Stomach (tissue), 4 donors: ENCODE results near the gene PTCHD4.

Experiments
- CTCF ChIP-seq, 7 experiments: fragments of 450-650 bp in 4 of 7; fragments of 200-600 bp in 3 of 7; sonication (generic) in 3 of 7; IDR thresholded peaks; one replicate each; pipeline ENCODE4 v1.5.1; 2016 to 2019; ENCODE audit warnings: antibody characterized with exemption in 7 of 7, control low read depth in 2 of 7, mild to moderate bottlenecking in 1 of 7
- POLR2AphosphoS5 ChIP-seq, 3 donors: sonication (generic); formaldehyde crosslinking; IDR thresholded peaks; one replicate each; pipeline ENCODE4 v1.6.1; 2016; ENCODE audit warnings: antibody characterized with exemption in 3 of 3

- no peak for TF ChIP-seq CTCF (IDR thresholded peaks at IDR 0.05)
- TF ChIP-seq POLR2AphosphoS5 (IDR thresholded peaks at IDR 0.05), result no peak
Observed at GRCh38 chr6:48061265-48061990, 49.6 kb downstream of the PTCHD4 start.
